Left ventricle myocardium inferior (tissue), 1 donor: ENCODE measurements around the gene PTPRS. TPM values are rescaled to one million over a fixed set of nuclear protein-coding genes. Genes with fewer than 3 reads are reported as not detected.

Experiments used
- DNase-seq: peaks from one replicate; pipeline ENCODE4 v3.0.0-alpha.2; 2020
- H3K27ac ChIP-seq: fragments of 200-600 bp; replicated peaks from 2 replicates; pipeline ENCODE4 v1.8.0; 2021
- H3K27me3 ChIP-seq: fragments of 200-600 bp; 2 replicates; pipeline ENCODE4 v1.8.0; 2021; ENCODE audit warnings: low read depth
- H3K36me3 ChIP-seq: fragments of 200-600 bp; 2 replicates; pipeline ENCODE4 v1.8.0; 2021
- H3K4me1 ChIP-seq: fragments of 200-600 bp; 2 replicates; pipeline ENCODE4 v1.8.0; 2021
- H3K4me3 ChIP-seq: fragments of 200-600 bp; 2 replicates; pipeline ENCODE4 v1.8.0; 2021; ENCODE audit warnings: mild to moderate bottlenecking, moderate library complexity
- H3K9me3 ChIP-seq: fragments of 200-600 bp; replicated peaks from 2 replicates; pipeline ENCODE4 v1.8.0; 2021
- CTCF ChIP-seq: fragments of 200-600 bp; IDR thresholded peaks from 2 replicates; pipeline ENCODE4 v1.8.0; 2021; ENCODE audit warnings: antibody characterized with exemption, mild to moderate bottlenecking, borderline replicate concordance
- intact Hi-C: fragments of 100-400 bp; cut with micrococcal nuclease; formaldehyde crosslinking; loops from one replicate; pipeline ENCODE4 v1.11.0; 2022
- total RNA-seq: library from RNA; stranded (reverse); fragmentation: NEBNext Ultra II Directional; extraction: Animal tissue kit (Norgen Biotek cat#: 25700); gene quantifications from one replicate; pipeline ENCODE4 v1.2.1, GENCODE V29; 2021
- donor health status: DM: no; HTN: yes; CAD: no; lungs with severe emphysema.

PTPRS gene
- total RNA-seq, 1 donor from 2014 or later = 40.0 TPM

- intact Hi-C loops = no loop called here
- no peak for DNase-seq
These were observed 519 bp downstream of the PTPRS start for GRCh38 chr19:5339950-5340636.

GRCh38 chr19:5339198-5339949 lies 1.2 kb downstream of the PTPRS start:
- DNase-seq = no peak
- Histone ChIP-seq H3K27me3 (peaks cover 90% of the 10 kb centered on the region), H3K9me3 (no peaks in the 10 kb centered on the region), H3K27ac (no peak overlapping the region), H3K36me3 (no peaks in the 10 kb centered on the region), H3K4me1 (peaks cover 17% of the 10 kb centered on the region), H3K4me3 (peak overlapping the region; percentile 71)
- TF ChIP-seq CTCF = no peak
- intact Hi-C loops = no loop called here

More at GRCh38 chr19:5339950-5340636, 519 bp downstream of the PTPRS start:
- no peaks in the 10 kb centered on the region for H3K36me3 ChIP-seq
- peak; percentile 24 for TF ChIP-seq CTCF
- no peaks in the 10 kb centered on the region for H3K9me3 ChIP-seq
- peak overlapping the region; percentile 71 for H3K4me3 ChIP-seq
- no peak overlapping the region for H3K27ac ChIP-seq
- H3K4me1 ChIP-seq = peaks cover 17% of the 10 kb centered on the region
- peaks cover 90% of the 10 kb centered on the region for H3K27me3 ChIP-seq

GRCh38 chr19:5338656-5339197 lies 1.9 kb downstream of the PTPRS start:
- H3K4me3 ChIP-seq = peak overlapping the region; percentile 71
- H3K9me3 ChIP-seq = no peaks in the 10 kb centered on the region
- peaks cover 17% of the 10 kb centered on the region for H3K4me1 ChIP-seq
- intact Hi-C loops = no loop called here
- peaks cover 90% of the 10 kb centered on the region for H3K27me3 ChIP-seq
- no peak overlapping the region for H3K27ac ChIP-seq
- no peak for DNase-seq
- H3K36me3 ChIP-seq = no peaks in the 10 kb centered on the region
- TF ChIP-seq CTCF = no peak

- Histone ChIP-seq H3K27me3 (peaks cover 92% of the 10 kb centered on the region), H3K36me3 (no peaks in the 10 kb centered on the region), H3K27ac (no peak overlapping the region), H3K4me1 (peaks cover 17% of the 10 kb centered on the region), H3K9me3 (no peaks in the 10 kb centered on the region), H3K4me3 (no peak overlapping the region)
- no peak for DNase-seq
- intact Hi-C loops = no loop called here
- TF ChIP-seq CTCF = no peak
These were observed 2.6 kb downstream of the PTPRS start for GRCh38 chr19:5337708-5338655.

DNA sequence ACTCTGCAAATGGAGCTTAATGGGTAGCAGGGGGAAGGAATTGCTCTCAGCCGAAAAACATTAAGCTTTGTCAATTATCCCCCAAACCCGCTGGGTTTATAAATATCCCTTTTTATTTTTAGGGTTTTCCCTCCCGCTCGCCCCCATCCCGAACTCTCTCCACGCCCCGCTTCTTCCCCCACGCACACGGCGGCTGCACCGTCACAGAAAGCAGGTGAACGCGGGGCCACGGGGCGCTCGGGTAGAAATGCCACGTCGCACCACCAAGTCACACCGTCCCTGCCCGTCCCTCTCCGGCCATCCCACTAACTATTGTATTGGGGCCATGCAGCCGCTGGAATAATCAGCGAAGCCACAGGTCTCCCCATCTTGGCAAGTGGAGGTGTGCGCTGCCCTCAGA lies 3.5 kb downstream of the PTPRS start:
- no peak for DNase-seq
- no peak overlapping the region for H3K4me3 ChIP-seq
- H3K36me3 ChIP-seq = no peaks in the 10 kb centered on the region
- peaks cover 98% of the 10 kb centered on the region for H3K27me3 ChIP-seq
- peaks cover 17% of the 10 kb centered on the region for H3K4me1 ChIP-seq
- no peak for TF ChIP-seq CTCF
- intact Hi-C loops = no loop called here
- no peak overlapping the region for H3K27ac ChIP-seq
- no peaks in the 10 kb centered on the region for H3K9me3 ChIP-seq
